Neural cell (in vitro differentiated cells): ENCODE results near the gene SLC12A1. TPM values are rescaled to one million over a fixed set of nuclear protein-coding genes. Genes with fewer than 3 reads are reported as not detected.

Experiments
- H2AFZ ChIP-seq: fragments of 200-600, 300-800 bp; sonication (generic), shearing (Covaris generic); 2 replicates; pipeline ENCODE4 v1.6.0; 2014; ENCODE audit warnings: low read depth, mild to moderate bottlenecking, antibody characterized with exemption, low read length, moderate library complexity
- H3F3A ChIP-seq: fragments of 200-600 bp; shearing (Covaris generic); 2 replicates; pipeline ENCODE4 v1.6.1; 2016; ENCODE audit warnings: mild to moderate bottlenecking, moderate library complexity, mixed read lengths, antibody characterized with exemption, low read length; ENCODE audit not compliant: insufficient read depth, poor library complexity, severe bottlenecking
- H3K27ac ChIP-seq: fragments of 200-600, 300-800 bp; sonication (generic), shearing (Covaris generic); 2 replicates; pipeline ENCODE4 v1.5.1; 2014; ENCODE audit warnings: mild to moderate bottlenecking, low read length, moderate library complexity
- H3K27me3 ChIP-seq: fragments of 300-800, 200-600 bp; sonication (generic), shearing (Covaris generic); 2 replicates; pipeline ENCODE4 v1.6.0; 2014; ENCODE audit warnings: mild to moderate bottlenecking, low read depth, low read length, moderate library complexity; ENCODE audit not compliant: insufficient read depth
- H3K36me3 ChIP-seq: fragments of 300-800, 200-600 bp; sonication (generic), shearing (Covaris generic); 2 replicates; pipeline ENCODE4 v1.5.1; 2014; ENCODE audit warnings: mild to moderate bottlenecking, antibody characterized with exemption, low read length, moderate library complexity; ENCODE audit not compliant: insufficient read depth
- H3K4me2 ChIP-seq: fragments of 300-800, 200-600 bp; sonication (generic), shearing (Covaris generic); 2 replicates; pipeline ENCODE4 v1.6.0; 2014; ENCODE audit warnings: mild to moderate bottlenecking, low read length
- H3K4me3 ChIP-seq: fragments of 300-800, 200-600 bp; sonication (generic), shearing (Covaris generic); 2 replicates; pipeline ENCODE4 v1.5.1; 2014; ENCODE audit warnings: mild to moderate bottlenecking, low read length, moderate library complexity
- H3K79me2 ChIP-seq: fragments of 200-600 bp; shearing (Covaris generic); replicated peaks from 2 replicates; pipeline ENCODE4 v1.6.0; 2014; ENCODE audit warnings: mild to moderate bottlenecking, low read length, moderate library complexity; ENCODE audit not compliant: insufficient read depth
- H3K9ac ChIP-seq: fragments of 300-800, 200-600 bp; sonication (generic), shearing (Covaris generic); 2 replicates; pipeline ENCODE4 v1.6.1; 2016; ENCODE audit warnings: mild to moderate bottlenecking, low read length, mixed read lengths
- H3K9me2 ChIP-seq: fragments of 200-600 bp; shearing (Covaris generic); 2 replicates; pipeline ENCODE4 v1.6.1; 2016; ENCODE audit warnings: mild to moderate bottlenecking, low read length, mixed read lengths; ENCODE audit not compliant: insufficient read depth
- H3K9me3 ChIP-seq: fragments of 200-600, 300-800 bp; sonication (generic), shearing (Covaris generic); 2 replicates; pipeline ENCODE4 v1.6.1; 2016; ENCODE audit warnings: mild to moderate bottlenecking, mixed run types, low read length, moderate library complexity, mixed read lengths
- H4K20me1 ChIP-seq: fragments of 200-600 bp; shearing (Covaris generic); 2 replicates; pipeline ENCODE4 v1.6.1; 2016; ENCODE audit warnings: mild to moderate bottlenecking, mixed run types; ENCODE audit not compliant: insufficient read depth
- EP300 ChIP-seq: fragments of 450-650 bp; conservative IDR thresholded peaks from 2 replicates; pipeline ENCODE4 v1.6.1; 2014; ENCODE audit warnings: antibody characterized with exemption, mild to moderate bottlenecking, moderate library complexity; ENCODE audit not compliant: poor library complexity, severe bottlenecking
- EZH2 ChIP-seq: fragments of 200-600, 300-800 bp; shearing (Covaris generic), sonication (generic); IDR thresholded peaks from 2 replicates; pipeline ENCODE4 v1.6.1; 2014; ENCODE audit warnings: antibody characterized with exemption, low read length, borderline replicate concordance, mild to moderate bottlenecking; ENCODE audit not compliant: insufficient read depth, poor library complexity, severe bottlenecking
- MXI1 ChIP-seq: fragments of 450-650 bp; conservative IDR thresholded peaks from 2 replicates; pipeline ENCODE4 v1.6.1; 2014; ENCODE audit warnings: antibody characterized with exemption, mild to moderate bottlenecking; ENCODE audit not compliant: poor library complexity, severe bottlenecking
- POLR2AphosphoS5 ChIP-seq: IDR thresholded peaks from 2 replicates; pipeline ENCODE4 v1.6.1; 2012
- RAD21 ChIP-seq: fragments of 450-650 bp; conservative IDR thresholded peaks from 2 replicates; pipeline ENCODE4 v1.6.1; 2014; ENCODE audit warnings: antibody characterized with exemption, mild to moderate bottlenecking, moderate library complexity
- SMC3 ChIP-seq: fragments of 450-650 bp; conservative IDR thresholded peaks from 2 replicates; pipeline ENCODE4 v1.6.1; 2014; ENCODE audit warnings: antibody characterized with exemption, mild to moderate bottlenecking, moderate library complexity; ENCODE audit not compliant: poor library complexity
- TAF1 ChIP-seq: IDR thresholded peaks from 2 replicates; pipeline ENCODE4 v1.6.1; 2012; ENCODE audit warnings: low read depth
- polyA minus RNA-seq: library from RNA; depleted of rRNA, polyadenylated mRNA; stranded (reverse); fragments of >200 nt; gene quantifications from 2 replicates; pipeline ENCODE4 v1.2.3, GENCODE V29; 2014
- polyA plus RNA-seq: library from polyadenylated mRNA; depleted of rRNA; stranded (reverse); fragments of >200 nt; gene quantifications from 2 replicates; pipeline ENCODE4 v1.2.3, GENCODE V29; 2014
- TF ChIP-seq, protein P1 (sequence below): fragments of 450-650 bp; IDR thresholded peaks from 2 replicates; pipeline ENCODE4 v1.5.1; 2014; ENCODE audit warnings: antibody characterized with exemption, mild to moderate bottlenecking, moderate library complexity; ENCODE audit not compliant: poor library complexity, severe bottlenecking
- TF ChIP-seq, protein P2 (sequence below): IDR thresholded peaks from 2 replicates; pipeline ENCODE4 v1.6.1; 2012; ENCODE audit warnings: borderline replicate concordance

SLC12A1 gene
- polyA plus RNA-seq (0.54 and 0.67 TPM in 2 replicates), polyA minus RNA-seq (0.69 and 0.73 TPM in 2 replicates)

DNA sequence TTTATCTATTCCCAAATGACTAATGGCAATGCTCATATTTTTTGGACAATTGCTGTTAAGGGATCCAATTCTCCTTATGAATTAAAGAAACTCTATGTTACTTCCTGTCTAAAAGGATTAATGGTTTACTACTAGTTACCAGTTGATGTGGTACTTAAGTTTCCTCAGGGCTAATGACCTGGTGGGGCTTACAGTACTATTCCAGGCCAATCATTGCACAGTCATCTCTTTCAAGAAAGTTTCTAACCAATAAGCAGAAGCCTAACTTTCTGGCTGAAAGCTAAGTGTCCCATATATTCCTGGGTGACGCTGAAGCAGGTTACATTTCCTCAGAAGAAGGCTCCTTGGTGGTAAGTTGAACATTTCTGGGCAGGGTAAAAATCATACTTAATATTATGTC, at the start of gene SLC12A1:
SLC12A1 (plus strand) TSS at position 322 of the 400 bp plus-strand sequence. CDS start 1,418 bp downstream, outside the sequence.
- no peak within 1 kb of the TSS for H3K27ac ChIP-seq
- H3K27me3 ChIP-seq, result no peaks in the 10 kb centered on the region
- H2AFZ ChIP-seq, result no peak within 1 kb of the TSS
- H3K79me2 ChIP-seq, result no peaks in the 10 kb centered on the region
- H3K9ac ChIP-seq, result no peak within 1 kb of the TSS
- H3K4me2 ChIP-seq, result no peak within 1 kb of the TSS
- no peaks in the 10 kb centered on the region for H3K36me3 ChIP-seq
- no peaks in the 10 kb centered on the region for H3K9me3 ChIP-seq
- no peaks in the 10 kb centered on the region for H4K20me1 ChIP-seq
- H3F3A ChIP-seq, result no peaks in the 10 kb centered on the region
- H3K4me3 ChIP-seq, result no peak within 1 kb of the TSS
- no peaks in the 10 kb centered on the region for H3K9me2 ChIP-seq
- TF ChIP-seq POLR2AphosphoS5, result no peak
- TF ChIP-seq TAF1, result no peak
- TF ChIP-seq MXI1, result no peak
- no peak for TF ChIP-seq EZH2
- TF ChIP-seq SMC3, result no peak
- TF ChIP-seq, protein P1, sequence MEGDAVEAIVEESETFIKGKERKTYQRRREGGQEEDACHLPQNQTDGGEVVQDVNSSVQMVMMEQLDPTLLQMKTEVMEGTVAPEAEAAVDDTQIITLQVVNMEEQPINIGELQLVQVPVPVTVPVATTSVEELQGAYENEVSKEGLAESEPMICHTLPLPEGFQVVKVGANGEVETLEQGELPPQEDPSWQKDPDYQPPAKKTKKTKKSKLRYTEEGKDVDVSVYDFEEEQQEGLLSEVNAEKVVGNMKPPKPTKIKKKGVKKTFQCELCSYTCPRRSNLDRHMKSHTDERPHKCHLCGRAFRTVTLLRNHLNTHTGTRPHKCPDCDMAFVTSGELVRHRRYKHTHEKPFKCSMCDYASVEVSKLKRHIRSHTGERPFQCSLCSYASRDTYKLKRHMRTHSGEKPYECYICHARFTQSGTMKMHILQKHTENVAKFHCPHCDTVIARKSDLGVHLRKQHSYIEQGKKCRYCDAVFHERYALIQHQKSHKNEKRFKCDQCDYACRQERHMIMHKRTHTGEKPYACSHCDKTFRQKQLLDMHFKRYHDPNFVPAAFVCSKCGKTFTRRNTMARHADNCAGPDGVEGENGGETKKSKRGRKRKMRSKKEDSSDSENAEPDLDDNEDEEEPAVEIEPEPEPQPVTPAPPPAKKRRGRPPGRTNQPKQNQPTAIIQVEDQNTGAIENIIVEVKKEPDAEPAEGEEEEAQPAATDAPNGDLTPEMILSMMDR, result no peak
- TF ChIP-seq EP300, result no peak
- TF ChIP-seq RAD21, result no peak
- TF ChIP-seq, protein P2, sequence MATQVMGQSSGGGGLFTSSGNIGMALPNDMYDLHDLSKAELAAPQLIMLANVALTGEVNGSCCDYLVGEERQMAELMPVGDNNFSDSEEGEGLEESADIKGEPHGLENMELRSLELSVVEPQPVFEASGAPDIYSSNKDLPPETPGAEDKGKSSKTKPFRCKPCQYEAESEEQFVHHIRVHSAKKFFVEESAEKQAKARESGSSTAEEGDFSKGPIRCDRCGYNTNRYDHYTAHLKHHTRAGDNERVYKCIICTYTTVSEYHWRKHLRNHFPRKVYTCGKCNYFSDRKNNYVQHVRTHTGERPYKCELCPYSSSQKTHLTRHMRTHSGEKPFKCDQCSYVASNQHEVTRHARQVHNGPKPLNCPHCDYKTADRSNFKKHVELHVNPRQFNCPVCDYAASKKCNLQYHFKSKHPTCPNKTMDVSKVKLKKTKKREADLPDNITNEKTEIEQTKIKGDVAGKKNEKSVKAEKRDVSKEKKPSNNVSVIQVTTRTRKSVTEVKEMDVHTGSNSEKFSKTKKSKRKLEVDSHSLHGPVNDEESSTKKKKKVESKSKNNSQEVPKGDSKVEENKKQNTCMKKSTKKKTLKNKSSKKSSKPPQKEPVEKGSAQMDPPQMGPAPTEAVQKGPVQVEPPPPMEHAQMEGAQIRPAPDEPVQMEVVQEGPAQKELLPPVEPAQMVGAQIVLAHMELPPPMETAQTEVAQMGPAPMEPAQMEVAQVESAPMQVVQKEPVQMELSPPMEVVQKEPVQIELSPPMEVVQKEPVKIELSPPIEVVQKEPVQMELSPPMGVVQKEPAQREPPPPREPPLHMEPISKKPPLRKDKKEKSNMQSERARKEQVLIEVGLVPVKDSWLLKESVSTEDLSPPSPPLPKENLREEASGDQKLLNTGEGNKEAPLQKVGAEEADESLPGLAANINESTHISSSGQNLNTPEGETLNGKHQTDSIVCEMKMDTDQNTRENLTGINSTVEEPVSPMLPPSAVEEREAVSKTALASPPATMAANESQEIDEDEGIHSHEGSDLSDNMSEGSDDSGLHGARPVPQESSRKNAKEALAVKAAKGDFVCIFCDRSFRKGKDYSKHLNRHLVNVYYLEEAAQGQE, result no peak

DNA sequence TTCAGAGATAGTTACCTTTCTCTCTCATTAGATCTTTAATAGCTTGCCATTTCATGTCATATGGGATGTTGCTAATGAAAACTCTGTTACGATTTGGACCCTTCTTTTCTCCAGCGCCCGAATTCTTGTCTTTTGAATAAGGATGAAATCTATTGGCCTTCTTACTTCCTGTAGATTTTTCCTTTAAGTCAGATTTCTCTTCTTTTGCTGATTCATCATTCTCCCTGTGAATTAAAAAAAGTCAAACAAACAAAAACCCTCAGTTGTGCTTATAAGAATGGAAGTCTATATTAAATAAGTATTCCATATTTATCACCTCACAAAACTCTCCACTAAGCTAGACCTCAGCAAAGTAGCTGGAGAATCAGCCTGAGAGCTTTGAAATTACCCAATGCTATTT, 37.5 kb upstream of the SLC12A1 start:
- Histone ChIP-seq H3K27me3 (no peaks in the 10 kb centered on the region), H3K9me2 (no peaks in the 10 kb centered on the region), H3F3A (no peaks in the 10 kb centered on the region), H2AFZ (no peak overlapping the region), H3K79me2 (peaks cover 78% of the 10 kb centered on the region), H3K4me2 (no peak overlapping the region), H3K36me3 (peaks cover 21% of the 10 kb centered on the region), H3K27ac (no peak overlapping the region), H3K4me3 (no peak overlapping the region), H3K9me3 (peaks cover 4% of the 10 kb centered on the region), H3K9ac (no peak overlapping the region), H4K20me1 (no peaks in the 10 kb centered on the region)
- TF ChIP-seq POLR2AphosphoS5 (no peak), MXI1 (no peak), SMC3 (no peak), EZH2 (no peak), TAF1 (no peak), EP300 (no peak), RAD21 (no peak)
- TF ChIP-seq, protein P1, result no peak
- TF ChIP-seq, protein P2, result no peak
